ENCODE results near the gene ZBTB4.

ZBTB4 gene, protein sequence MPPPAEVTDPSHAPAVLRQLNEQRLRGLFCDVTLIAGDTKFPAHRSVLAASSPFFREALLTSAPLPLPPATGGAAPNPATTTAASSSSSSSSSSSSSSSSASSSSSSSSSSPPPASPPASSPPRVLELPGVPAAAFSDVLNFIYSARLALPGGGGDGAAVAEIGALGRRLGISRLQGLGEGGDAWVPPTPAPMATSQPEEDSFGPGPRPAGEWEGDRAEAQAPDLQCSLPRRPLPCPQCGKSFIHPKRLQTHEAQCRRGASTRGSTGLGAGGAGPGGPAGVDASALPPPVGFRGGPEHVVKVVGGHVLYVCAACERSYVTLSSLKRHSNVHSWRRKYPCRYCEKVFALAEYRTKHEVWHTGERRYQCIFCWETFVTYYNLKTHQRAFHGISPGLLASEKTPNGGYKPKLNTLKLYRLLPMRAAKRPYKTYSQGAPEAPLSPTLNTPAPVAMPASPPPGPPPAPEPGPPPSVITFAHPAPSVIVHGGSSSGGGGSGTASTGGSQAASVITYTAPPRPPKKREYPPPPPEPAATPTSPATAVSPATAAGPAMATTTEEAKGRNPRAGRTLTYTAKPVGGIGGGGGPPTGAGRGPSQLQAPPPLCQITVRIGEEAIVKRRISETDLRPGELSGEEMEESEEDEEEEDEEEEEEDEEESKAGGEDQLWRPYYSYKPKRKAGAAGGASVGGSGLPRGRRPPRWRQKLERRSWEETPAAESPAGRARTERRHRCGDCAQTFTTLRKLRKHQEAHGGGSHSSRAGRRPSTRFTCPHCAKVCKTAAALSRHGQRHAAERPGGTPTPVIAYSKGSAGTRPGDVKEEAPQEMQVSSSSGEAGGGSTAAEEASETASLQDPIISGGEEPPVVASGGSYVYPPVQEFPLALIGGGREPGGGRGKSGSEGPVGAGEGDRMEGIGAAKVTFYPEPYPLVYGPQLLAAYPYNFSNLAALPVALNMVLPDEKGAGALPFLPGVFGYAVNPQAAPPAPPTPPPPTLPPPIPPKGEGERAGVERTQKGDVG

DNA sequence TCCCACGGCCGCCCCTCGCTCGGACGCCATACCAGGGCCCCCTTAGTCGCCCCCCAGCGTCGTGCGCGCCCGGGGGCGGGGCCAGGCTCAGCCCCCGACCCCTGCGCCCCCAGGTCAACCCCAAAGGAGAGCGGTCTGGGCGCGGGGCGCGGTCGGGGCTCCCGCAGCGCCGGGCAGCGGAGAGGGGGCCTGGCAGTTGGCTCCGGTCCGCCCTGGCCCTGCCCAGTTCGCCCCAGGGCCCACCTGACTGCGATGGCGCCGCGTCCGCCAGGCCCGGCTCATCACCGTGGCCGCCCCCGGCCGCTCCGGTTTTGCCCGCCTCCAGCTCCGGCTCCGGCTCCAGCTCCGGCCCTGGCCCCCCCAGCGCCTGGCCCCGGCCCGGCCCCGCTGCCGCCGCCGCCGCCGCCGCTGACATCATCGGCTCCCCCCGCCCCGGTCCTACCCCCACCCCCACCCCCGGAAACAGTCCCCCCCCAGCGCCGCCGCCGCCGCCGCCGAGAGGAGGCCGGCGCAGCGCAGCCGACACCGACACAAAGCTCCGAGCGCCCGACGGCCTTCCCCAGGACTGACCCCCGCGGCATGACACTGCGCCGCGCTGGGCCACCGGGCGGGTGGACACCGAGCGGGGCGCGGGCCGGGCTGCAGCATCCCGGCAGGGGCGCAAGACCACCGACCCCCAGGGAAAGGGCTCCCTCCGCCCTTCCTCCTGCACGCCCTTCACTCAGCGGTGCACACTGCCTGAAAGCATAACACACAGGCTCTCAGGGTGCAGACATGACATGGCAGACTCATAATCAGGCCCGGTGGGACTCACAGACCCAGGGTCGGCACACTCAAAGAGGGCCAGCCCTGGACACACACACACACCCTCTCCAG lies at the start of gene ZBTB4:
Gene ZBTB4 (minus strand): TSS at position 419 of the 876 bp plus-strand sequence. CDS start 12,830 bp downstream, outside the sequence.
- DNase-seq (ENCODE audit: low read depth in 2 of 2), result no peak

DNA sequence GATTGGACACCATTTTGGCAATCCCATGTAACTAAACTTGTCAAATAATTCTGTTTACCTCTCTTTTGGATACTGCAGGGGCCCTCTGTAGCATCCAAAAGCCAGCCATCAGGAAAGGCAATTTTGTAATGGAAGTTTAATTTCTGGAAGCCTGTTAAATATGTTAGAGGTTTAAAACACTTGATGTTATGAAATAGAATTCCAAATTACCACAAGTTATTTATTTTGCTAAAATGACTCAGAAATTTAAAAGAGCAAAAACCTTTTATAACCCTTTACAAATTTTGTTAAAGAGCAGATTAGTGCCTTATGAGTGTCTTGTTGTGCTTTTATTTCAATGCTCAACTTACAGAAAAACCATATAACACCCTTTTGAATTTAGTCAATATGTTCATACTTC lies 49.4 kb upstream of the ZBTB4 start:
- DNase-seq (ENCODE audit: low read depth in 2 of 2), result no peak

DNA sequence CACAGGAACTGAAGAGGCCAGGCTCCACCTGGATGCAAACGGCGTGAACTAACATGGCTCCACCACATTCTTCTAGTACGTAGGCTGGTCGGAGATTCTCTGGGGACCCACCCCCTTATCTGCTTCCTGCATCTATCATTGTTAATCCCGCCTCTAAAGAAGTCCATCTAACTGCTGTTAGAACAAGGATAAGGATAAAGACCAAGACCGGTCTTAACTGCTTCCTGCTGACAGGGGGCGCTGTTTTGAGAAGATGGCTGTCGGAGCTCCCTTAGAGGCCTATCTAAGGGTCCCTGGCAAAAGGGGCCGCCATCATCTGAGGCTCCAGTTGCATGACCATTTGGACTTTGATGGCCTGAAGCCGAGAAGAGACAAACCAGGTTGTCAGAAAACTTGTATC lies 43.6 kb upstream of the ZBTB4 start:
- DNase-seq (ENCODE audit: low read depth in 2 of 2), result no peak

DNA sequence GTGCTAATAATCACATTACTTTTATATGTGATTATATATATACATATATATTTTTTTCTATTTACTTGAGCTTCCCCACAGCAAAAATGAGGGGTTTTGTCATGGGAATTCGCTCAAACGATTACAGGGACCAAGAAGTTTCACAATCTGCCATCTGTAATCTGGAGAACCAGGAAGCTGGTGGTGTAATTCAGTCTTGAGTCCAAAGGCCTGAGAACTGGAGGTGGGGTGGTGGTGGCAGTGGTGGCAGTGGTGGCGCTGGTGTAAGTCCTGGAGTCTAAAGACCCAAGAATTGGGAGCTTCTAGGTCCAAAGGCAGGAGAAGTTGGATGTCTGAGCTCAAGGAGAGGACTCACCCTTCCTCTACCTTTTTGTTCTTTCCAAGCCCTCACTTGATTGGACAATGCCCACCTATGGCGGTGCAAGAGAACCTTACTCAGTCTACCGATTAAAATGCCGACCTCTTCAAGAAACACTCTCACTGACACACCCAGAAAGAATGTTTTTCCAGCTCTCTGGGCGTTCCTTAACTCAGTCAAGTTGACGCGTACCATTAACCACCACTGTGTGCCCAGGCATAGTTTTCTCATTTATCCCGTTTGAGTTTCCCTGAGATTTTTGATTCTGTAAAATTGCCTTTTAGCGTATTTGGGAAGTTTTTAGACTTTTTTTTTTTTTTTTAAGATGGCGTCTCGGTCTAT lies 36.6 kb upstream of the ZBTB4 start:
- DNase-seq (ENCODE audit: low read depth in 2 of 2), result no peak

DNA sequence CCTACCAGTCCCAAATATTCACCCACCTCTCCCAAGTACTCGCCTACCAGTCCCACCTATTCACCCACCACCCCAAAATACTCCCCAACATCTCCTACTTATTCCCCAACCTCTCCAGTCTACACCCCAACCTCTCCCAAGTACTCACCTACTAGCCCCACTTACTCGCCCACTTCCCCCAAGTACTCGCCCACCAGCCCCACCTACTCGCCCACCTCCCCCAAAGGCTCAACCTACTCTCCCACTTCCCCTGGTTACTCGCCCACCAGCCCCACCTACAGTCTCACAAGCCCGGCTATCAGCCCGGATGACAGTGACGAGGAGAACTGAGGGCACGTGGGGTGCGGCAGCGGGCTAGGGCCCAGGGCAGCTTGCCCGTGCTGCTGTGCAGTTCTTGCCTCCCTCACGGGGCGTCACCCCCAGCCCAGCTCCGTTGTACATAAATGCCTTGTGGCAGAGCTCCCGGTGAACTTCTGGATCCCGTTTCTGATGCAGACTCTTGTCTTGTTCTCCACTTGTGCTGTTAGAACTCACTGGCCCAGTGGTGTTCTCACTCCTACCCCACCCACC lies 34.5 kb upstream of the ZBTB4 start:
- DNase-seq (ENCODE audit: low read depth in 2 of 2), result no peak

DNA sequence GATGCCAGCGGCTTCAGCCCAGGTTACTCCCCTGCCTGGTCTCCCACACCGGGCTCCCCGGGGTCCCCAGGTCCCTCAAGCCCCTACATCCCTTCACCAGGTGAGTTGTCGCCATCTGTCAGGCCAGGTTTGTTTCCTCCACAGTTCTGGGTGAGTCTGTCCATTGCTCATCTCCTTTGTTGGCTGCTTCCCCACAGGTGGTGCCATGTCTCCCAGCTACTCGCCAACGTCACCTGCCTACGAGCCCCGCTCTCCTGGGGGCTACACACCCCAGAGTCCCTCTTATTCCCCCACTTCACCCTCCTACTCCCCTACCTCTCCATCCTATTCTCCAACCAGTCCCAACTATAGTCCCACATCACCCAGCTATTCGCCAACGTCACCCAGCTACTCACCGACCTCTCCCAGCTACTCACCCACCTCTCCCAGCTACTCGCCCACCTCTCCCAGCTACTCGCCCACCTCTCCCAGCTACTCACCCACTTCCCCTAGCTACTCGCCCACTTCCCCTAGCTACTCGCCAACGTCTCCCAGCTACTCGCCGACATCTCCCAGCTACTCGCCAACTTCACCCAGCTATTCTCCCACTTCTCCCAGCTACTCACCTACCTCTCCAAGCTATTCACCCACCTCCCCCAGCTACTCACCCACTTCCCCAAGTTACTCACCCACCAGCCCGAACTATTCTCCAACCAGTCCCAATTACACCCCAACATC lies 33.6 kb upstream of the ZBTB4 start:
- no peak for DNase-seq (ENCODE audit: low read depth in 2 of 2)

DNA sequence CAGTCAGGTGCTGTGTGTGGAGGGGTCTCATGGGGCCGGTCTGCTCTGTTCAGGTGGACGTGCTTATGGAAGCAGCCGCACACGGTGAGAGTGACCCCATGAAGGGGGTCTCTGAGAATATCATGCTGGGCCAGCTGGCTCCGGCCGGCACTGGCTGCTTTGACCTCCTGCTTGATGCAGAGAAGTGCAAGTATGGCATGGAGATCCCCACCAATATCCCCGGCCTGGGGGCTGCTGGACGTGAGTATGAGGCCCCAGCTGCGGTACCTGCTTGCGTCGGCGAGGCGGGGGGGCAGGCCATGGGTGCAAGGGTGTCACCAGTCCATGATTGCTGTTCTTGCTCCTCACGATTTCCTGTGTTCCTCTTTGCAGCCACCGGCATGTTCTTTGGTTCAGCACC lies 32.7 kb upstream of the ZBTB4 start:
- DNase-seq (ENCODE audit: low read depth in 2 of 2), result no peak

DNA sequence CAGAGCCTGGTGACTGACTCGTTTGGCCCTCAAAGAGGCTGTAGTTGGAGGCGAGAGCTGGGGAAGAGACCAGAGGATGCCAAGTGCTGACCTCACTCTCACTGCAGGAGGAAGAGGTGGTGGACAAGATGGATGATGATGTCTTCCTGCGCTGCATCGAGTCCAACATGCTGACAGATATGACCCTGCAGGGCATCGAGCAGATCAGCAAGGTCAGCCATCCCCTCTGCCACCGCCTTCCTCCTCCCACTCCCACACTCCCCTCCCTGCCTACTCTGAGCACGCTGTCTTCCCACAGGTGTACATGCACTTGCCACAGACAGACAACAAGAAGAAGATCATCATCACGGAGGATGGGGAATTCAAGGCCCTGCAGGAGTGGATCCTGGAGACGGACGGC lies 31.7 kb upstream of the ZBTB4 start:
- DNase-seq (ENCODE audit: low read depth in 2 of 2), result no peak

DNA sequence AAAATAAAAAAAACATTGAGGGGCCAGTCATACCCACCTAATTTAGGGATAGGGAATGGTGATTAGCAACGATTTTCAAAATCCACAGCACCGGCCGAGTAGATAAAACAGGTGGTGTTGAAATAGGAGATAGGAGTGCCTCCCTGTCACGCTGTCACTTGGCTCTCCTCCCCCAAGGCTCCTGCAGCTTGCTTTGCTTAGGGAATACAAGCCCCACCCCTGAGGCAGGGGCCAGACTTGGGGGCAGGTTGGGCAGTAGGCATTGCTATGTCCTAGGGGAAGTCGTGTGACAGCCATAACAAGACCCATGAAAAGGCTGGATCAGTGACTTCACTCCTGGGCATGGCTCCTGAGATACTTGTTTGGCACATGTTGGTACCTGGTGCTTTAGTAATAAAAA lies 30.5 kb upstream of the ZBTB4 start:
- DNase-seq (ENCODE audit: low read depth in 2 of 2), result no peak

DNA sequence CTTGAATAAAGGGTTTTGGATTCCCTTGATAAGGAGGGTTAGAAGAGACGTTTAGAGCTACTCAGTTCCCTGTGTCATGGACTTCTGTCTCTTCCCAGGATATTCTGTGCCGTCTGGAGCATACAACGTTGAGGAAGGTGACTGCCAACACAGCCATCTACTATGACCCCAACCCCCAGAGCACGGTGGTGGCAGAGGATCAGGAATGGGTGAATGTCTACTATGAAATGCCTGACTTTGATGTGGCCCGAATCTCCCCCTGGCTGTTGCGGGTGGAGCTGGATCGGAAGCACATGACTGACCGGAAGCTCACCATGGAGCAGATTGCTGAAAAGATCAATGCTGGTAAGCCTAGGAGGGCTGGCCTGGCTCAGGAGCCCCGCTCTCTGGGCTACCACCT lies 29.4 kb upstream of the ZBTB4 start:
- DNase-seq (ENCODE audit: low read depth in 2 of 2), result no peak

DNA sequence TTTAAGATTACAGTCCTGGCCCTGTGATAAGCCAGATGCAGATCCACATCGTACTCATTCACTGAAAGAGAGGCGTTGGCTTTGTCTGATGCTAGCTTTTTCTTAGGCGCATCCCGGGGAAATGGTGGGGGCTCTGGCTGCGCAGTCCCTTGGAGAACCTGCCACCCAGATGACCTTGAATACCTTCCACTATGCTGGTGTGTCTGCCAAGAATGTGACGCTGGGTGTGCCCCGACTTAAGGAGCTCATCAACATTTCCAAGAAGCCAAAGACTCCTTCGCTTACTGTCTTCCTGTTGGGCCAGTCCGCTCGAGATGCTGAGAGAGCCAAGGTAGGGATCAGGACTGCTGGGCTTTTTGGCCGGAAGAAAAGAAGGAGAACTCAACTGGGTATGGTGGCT lies 28.7 kb upstream of the ZBTB4 start:
- DNase-seq (ENCODE audit: low read depth in 2 of 2), result no peak

DNA sequence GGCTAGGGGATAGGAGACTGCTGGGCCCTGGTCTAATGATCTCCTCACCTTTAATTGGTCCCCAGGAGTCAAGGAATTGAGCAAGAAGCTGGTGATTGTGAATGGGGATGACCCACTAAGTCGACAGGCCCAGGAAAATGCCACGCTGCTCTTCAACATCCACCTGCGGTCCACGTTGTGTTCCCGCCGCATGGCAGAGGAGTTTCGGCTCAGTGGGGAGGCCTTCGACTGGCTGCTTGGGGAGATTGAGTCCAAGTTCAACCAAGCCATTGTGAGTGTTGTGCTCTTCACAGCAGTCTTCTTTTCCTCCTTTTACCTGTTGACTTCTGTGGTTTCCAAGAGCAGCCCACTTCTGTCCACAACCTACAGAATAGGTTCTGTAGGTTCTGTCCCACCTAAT lies 24.1 kb upstream of the ZBTB4 start:
- DNase-seq (ENCODE audit: low read depth in 2 of 2), result no peak

DNA sequence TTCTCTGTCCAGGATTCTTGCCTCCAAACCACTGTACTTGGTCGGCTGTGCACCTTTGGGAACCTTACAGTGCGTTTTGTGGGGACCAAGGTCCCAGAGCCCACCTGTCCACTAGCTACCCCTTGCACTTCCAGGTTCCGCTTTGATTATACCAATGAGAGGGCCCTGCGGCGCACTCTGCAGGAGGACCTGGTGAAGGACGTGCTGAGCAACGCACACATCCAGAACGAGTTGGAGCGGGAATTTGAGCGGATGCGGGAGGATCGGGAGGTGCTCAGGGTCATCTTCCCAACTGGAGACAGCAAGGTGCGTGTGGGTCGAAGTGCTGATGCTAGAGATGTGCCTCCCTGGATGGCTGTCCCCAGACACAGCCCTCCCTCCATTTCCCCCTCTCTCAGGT lies 23.6 kb upstream of the ZBTB4 start:
- no peak for DNase-seq (ENCODE audit: low read depth in 2 of 2)

DNA sequence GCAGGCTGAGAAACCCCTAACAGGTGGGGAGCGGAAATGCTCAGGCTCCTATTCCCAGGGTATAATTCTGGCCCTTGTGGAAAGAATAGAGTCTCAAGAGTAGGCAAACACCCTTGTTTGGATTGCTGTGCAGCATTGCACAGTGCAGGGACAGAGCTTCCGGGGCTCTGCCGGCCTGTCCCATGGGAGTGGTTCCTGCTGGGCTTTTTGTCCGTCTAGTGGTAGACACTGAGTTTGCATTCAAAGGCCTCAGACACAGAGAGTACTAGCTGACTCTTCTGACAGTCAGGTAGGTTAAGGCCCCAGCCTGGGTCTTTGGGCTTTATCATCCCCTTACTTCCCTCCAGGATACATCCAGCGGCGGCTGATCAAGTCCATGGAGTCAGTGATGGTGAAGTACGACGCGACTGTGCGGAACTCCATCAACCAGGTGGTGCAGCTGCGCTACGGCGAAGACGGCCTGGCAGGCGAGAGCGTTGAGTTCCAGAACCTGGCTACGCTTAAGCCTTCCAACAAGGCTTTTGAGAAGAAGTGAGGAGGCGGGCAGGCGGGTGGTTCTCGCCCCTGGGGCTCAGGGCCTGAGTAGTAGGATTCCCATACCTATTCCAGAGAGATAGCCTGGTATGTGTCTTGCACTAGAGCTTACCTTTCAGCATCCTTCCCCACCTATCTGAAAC lies 22.9 kb upstream of the ZBTB4 start:
- DNase-seq (ENCODE audit: low read depth in 2 of 2), result no peak

DNA sequence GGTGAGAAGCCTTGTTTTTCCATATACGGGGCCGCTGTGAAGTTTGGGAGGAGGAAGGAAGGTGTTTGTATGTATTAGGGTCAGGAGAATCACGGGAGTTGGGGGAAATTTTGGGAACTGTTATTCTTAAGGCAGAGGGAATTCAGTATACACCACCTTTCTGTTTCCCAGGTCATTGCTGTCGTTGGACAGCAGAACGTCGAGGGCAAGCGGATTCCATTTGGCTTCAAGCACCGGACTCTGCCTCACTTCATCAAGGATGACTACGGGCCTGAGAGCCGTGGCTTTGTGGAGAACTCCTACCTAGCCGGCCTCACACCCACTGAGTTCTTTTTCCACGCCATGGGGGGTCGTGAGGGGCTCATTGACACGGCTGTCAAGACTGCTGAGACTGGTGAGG lies 22.3 kb upstream of the ZBTB4 start:
- no peak for DNase-seq (ENCODE audit: low read depth in 2 of 2)

DNA sequence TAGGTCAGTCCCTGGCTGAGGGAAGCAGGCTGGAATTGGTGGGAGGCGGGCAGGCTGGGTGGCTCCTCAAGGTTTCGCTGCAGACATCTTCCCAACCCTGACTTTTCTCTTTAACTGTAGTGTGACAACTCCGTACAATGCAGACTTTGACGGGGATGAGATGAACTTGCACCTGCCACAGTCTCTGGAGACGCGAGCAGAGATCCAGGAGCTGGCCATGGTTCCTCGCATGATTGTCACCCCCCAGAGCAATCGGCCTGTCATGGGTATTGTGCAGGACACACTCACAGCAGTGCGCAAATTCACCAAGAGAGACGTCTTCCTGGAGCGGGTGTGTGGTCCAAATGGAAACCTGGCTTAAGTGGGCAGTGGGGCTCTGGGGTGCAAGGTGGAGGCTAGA lies 19.7 kb upstream of the ZBTB4 start:
- no peak for DNase-seq (ENCODE audit: low read depth in 2 of 2)

DNA sequence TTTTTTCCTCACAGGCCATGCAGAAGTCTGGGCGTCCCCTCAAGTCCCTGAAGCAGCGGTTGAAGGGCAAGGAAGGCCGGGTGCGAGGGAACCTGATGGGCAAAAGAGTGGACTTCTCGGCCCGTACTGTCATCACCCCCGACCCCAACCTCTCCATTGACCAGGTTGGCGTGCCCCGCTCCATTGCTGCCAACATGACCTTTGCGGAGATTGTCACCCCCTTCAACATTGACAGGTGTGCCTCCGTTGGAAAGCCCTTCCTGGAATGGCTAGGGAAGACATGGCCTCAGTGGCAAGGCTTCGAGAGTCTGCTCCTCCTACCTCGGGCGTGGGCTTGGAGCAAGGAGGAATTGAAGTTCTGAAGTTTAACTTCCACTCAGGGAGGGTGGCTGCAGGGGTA lies 18.2 kb upstream of the ZBTB4 start:
- DNase-seq (ENCODE audit: low read depth in 2 of 2), result no peak

DNA sequence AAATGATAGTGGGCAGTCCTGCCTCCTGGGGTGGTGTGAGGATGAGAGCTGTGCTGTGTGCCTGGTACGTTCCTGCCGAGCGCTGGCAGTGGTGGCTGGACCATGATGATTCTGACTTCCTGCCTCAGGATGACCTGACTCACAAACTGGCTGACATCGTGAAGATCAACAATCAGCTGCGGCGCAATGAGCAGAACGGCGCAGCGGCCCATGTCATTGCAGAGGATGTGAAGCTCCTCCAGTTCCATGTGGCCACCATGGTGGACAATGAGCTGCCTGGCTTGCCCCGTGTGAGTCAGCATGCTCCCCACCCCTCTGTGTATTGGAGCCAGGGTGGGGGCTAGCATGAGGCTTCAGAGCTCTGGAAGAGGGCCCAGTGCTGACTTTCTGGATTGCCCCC lies 17.8 kb upstream of the ZBTB4 start:
- DNase-seq (ENCODE audit: low read depth in 2 of 2), result no peak

DNA sequence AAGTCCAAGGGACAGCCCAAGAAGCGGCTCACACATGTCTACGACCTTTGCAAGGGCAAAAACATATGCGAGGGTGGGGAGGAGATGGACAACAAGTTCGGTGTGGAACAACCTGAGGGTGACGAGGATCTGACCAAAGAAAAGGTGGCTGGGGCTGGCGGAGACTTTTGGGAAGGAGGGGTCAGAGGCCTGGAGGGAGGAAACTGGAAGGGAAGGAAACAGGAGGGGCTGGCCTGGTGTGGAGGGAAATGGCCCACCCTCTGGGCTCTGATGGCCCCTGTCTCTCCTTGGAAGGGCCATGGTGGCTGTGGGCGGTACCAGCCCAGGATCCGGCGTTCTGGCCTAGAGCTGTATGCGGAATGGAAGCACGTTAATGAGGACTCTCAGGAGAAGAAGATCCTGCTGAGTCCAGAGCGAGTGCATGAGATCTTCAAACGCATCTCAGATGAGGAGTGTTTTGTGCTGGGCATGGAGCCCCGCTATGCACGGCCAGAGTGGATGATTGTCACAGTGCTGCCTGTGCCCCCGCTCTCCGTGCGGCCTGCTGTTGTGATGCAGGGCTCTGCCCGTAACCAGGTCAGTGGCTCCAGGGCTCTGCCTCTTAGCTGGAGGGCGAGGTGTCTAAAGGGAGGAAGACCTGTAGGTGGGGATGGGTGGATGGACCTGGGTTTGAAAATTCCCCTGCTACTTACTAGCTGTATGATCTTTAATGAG lies 17.2 kb upstream of the ZBTB4 start:
- no peak for DNase-seq (ENCODE audit: low read depth in 2 of 2)
